ENCODE data around the gene TPST2.

GRCh38 chr22:26536056-26536761 lies 53.7 kb downstream of the TPST2 start:
- TF ChIP-seq POLR2A (IDR thresholded peaks at IDR 0.05; ENCODE audit: low read length): no peak
- TF ChIP-seq, protein P1, sequence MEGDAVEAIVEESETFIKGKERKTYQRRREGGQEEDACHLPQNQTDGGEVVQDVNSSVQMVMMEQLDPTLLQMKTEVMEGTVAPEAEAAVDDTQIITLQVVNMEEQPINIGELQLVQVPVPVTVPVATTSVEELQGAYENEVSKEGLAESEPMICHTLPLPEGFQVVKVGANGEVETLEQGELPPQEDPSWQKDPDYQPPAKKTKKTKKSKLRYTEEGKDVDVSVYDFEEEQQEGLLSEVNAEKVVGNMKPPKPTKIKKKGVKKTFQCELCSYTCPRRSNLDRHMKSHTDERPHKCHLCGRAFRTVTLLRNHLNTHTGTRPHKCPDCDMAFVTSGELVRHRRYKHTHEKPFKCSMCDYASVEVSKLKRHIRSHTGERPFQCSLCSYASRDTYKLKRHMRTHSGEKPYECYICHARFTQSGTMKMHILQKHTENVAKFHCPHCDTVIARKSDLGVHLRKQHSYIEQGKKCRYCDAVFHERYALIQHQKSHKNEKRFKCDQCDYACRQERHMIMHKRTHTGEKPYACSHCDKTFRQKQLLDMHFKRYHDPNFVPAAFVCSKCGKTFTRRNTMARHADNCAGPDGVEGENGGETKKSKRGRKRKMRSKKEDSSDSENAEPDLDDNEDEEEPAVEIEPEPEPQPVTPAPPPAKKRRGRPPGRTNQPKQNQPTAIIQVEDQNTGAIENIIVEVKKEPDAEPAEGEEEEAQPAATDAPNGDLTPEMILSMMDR (IDR thresholded peaks at IDR 0.05): no peak
